Activated naive CD4-positive, alpha-beta T cell treated with anti-CD3 and anti-CD28 coated beads for 36 hours (primary cell): ENCODE measurements around the gene LRIT3. TPM values are rescaled to one million over a fixed set of nuclear protein-coding genes. Genes with fewer than 3 reads are reported as not detected.

Source experiments
- CTCF ChIA-PET: fragments of 350-600 bp; sonication (Branson Sonifier 250); formaldehyde crosslinking; loops from one replicate; lab custom pipeline; 2021; ENCODE audit warnings: antibody characterized with exemption; lab: Charles Lee
- DNase-seq: peaks from one replicate; pipeline ENCODE4 v3.0.0-alpha.2; 2020
- H3K27ac Mint-ChIP-seq: one replicate; pipeline ENCODE4 v1.8.0; 2021; ENCODE audit warnings: mild to moderate bottlenecking, mixed read lengths
- H3K27me3 Mint-ChIP-seq: one replicate; pipeline ENCODE4 v1.8.0; 2021; ENCODE audit warnings: low read depth, mixed read lengths
- H3K36me3 Mint-ChIP-seq: one replicate; pipeline ENCODE4 v1.8.0; 2021; ENCODE audit warnings: low read depth, mixed read lengths
- H3K4me1 Mint-ChIP-seq: one replicate; pipeline ENCODE4 v1.8.0; 2021; ENCODE audit warnings: low read depth, mixed read lengths
- H3K4me3 Mint-ChIP-seq: one replicate; pipeline ENCODE4 v1.8.0; 2021; ENCODE audit warnings: mild to moderate bottlenecking, moderate library complexity, mixed read lengths
- H3K9me3 Mint-ChIP-seq: one replicate; pipeline ENCODE4 v1.8.0; 2021; ENCODE audit warnings: mixed read lengths
- intact Hi-C: fragments of 100-400 bp; cut with micrococcal nuclease; formaldehyde crosslinking; loops from one replicate; pipeline ENCODE4 v1.15.1; 2023
- total RNA-seq, 2 experiments: library from RNA; stranded (reverse); gene quantifications; one replicate each; pipeline ENCODE4 v1.2.3, GENCODE V29; 2021

Gene LRIT3
- total RNA-seq, 2 experiments from 2014 or later = 0.05 TPM; not detected in 1

- Mint-ChIP-seq H3K36me3 (no peaks in the 10 kb centered on the region), H3K4me1 (no peaks in the 10 kb centered on the region), H3K27ac (no peak overlapping the region), H3K27me3 (peaks cover 19% of the 10 kb centered on the region), H3K9me3 (no peaks in the 10 kb centered on the region), H3K4me3 (no peak overlapping the region)
- no peak for DNase-seq
- intact Hi-C loops = no loop called here
- CTCF ChIA-PET = interaction anchor here (0.6 to 1.2 kb wide), 2 partner anchors 28 to 562 kb away, joined by 3 to 6 read pairs; partner anchors contain the start of gene ENPEP
Observed at GRCh38 chr4:109913596-109914241, 65.8 kb downstream of the LRIT3 start.

GRCh38 chr4:109914322-109914721 is 66.4 kb downstream of the LRIT3 start:
- intact Hi-C loops = no loop called here
- Mint-ChIP-seq H3K36me3 (no peaks in the 10 kb centered on the region), H3K27ac (no peak overlapping the region), H3K4me1 (no peaks in the 10 kb centered on the region), H3K9me3 (no peaks in the 10 kb centered on the region), H3K27me3 (peaks cover 16% of the 10 kb centered on the region), H3K4me3 (no peak overlapping the region)
- CTCF ChIA-PET = interaction anchor here (1.2 kb wide), 1 partner anchor 28 kb away, joined by 6 read pairs; no protein-coding TSS in a partner anchor
- DNase-seq = no peak

GRCh38 chr4:109915385-109916026 is 67.6 kb downstream of the LRIT3 start:
- H3K36me3 Mint-ChIP-seq = no peaks in the 10 kb centered on the region
- H3K4me1 Mint-ChIP-seq = no peaks in the 10 kb centered on the region
- CTCF ChIA-PET = no interaction called here
- peaks cover 14% of the 10 kb centered on the region for H3K27me3 Mint-ChIP-seq
- no peak for DNase-seq
- intact Hi-C loops = no loop called here
- no peaks in the 10 kb centered on the region for H3K9me3 Mint-ChIP-seq
- H3K27ac Mint-ChIP-seq = no peak overlapping the region
- H3K4me3 Mint-ChIP-seq = no peak overlapping the region

GRCh38 chr4:109916027-109916409 is 68.1 kb downstream of the LRIT3 start:
- peaks cover 14% of the 10 kb centered on the region for H3K27me3 Mint-ChIP-seq
- no peaks in the 10 kb centered on the region for H3K36me3 Mint-ChIP-seq
- intact Hi-C loops = no loop called here
- no peak overlapping the region for H3K4me3 Mint-ChIP-seq
- no peaks in the 10 kb centered on the region for H3K4me1 Mint-ChIP-seq
- H3K27ac Mint-ChIP-seq = no peak overlapping the region
- DNase-seq = no peak
- no peaks in the 10 kb centered on the region for H3K9me3 Mint-ChIP-seq
- CTCF ChIA-PET = no interaction called here

- Mint-ChIP-seq H3K4me3 (no peak overlapping the region), H3K36me3 (no peaks in the 10 kb centered on the region), H3K9me3 (no peaks in the 10 kb centered on the region), H3K4me1 (no peaks in the 10 kb centered on the region), H3K27me3 (no peaks in the 10 kb centered on the region), H3K27ac (no peak overlapping the region)
- CTCF ChIA-PET = no interaction called here
- no peak for DNase-seq
- intact Hi-C loops = no loop called here
Observed at GRCh38 chr4:109921384-109921808, 73.5 kb downstream of the LRIT3 start.

Other genes with a start within 250 kb of the LRIT3 start
- 10 to 100 TPM; 11.5 to 12.1 TPM for gene CASP6, start 144.7 kb upstream of the LRIT3 start, total RNA-seq
- gene PLA2G12A, start 118.0 kb upstream of the LRIT3 start, total RNA-seq = 10 to 100 TPM; 22.8 to 24.3 TPM
- gene CFI, start 46.1 kb upstream of the LRIT3 start, total RNA-seq = not detected
- 10 to 100 TPM; 18.9 to 24.4 TPM for gene GAR1, start 32.3 kb upstream of the LRIT3 start, total RNA-seq
- not detected for gene RRH, start 20.1 kb upstream of the LRIT3 start, total RNA-seq
- not detected for gene EGF, start 64.8 kb downstream of the LRIT3 start, total RNA-seq